Panc1 (cell line): ENCODE results near the gene CBLN2. TPM values are rescaled to one million over a fixed set of nuclear protein-coding genes. Genes with fewer than 3 reads are reported as not detected.

ENCODE experiments used
- ATAC-seq: fragments of 200-7000 bp; cut with Tn5 transposase; 2 replicates; pipeline ENCODE4 v1.9.1; 2020; ENCODE audit warnings: mild to moderate bottlenecking, moderate library complexity
- Bru-seq: library from RNA; stranded (reverse); fragments of 400-500 nt; gene quantifications from one replicate; lab custom pipeline; 2021; lab: Mats Ljungman, UMichigan
- BruChase-seq, 2 experiments: library from RNA; stranded (reverse); fragments of 400-500 nt; gene quantifications; one replicate each; lab custom pipeline; 2021; lab: Mats Ljungman, UMichigan
- BruUV-seq: library from RNA; stranded (reverse); fragments of 400-500 nt; replicated peaks from 2 replicates; lab custom pipeline; 2021; lab: Mats Ljungman, UMichigan
- CTCF ChIA-PET: fragments of 300-600 bp; sonication (Branson Sonifier 250); formaldehyde crosslinking; loops from one replicate; lab custom pipeline; 2022; ENCODE audit warnings: antibody characterized with exemption; lab: Charles Lee
- POLR2A ChIA-PET: fragments of 300-600 bp; sonication (Branson Sonifier 250); formaldehyde crosslinking; loops from one replicate; lab custom pipeline; 2022; ENCODE audit warnings: antibody characterized with exemption; lab: Charles Lee
- DNase-seq: peaks from one replicate; pipeline ENCODE4 v3.0.0-alpha.2; 2010; ENCODE audit warnings: low read depth, low spot score
- H3K27ac ChIP-seq: 2 replicates; pipeline ENCODE4 v1.5.1; 2011; ENCODE audit warnings: mild to moderate bottlenecking, low read length, inconsistent platforms
- H3K27me3 ChIP-seq: fragments of 200-500 bp; sonication (Bioruptor generic); 2 replicates; pipeline ENCODE4 v1.6.0; 2014; ENCODE audit warnings: low read length, inconsistent platforms; ENCODE audit not compliant: control insufficient read depth, insufficient read depth
- H3K36me3 ChIP-seq: fragments of 200-500 bp; sonication (Bioruptor generic); 2 replicates; pipeline ENCODE4 v1.5.1; 2014; ENCODE audit warnings: inconsistent platforms, mild to moderate bottlenecking, low read length, moderate library complexity; ENCODE audit not compliant: control insufficient read depth, insufficient read depth
- H3K4me1 ChIP-seq: 2 replicates; pipeline ENCODE4 v1.5.1; 2011; ENCODE audit warnings: inconsistent platforms, mild to moderate bottlenecking, low read length, moderate library complexity; ENCODE audit not compliant: control insufficient read depth, insufficient read depth
- H3K4me3 ChIP-seq, 2 experiments: 2 replicates each; pipeline ENCODE4 v1.5.1; 2011 to 2012; ENCODE audit warnings: low read depth in 2 of 2, low read length in 2 of 2, mild to moderate bottlenecking in 2 of 2, inconsistent platforms in 1 of 2, moderate library complexity in 1 of 2
- H3K9me3 ChIP-seq: fragments of 200-500 bp; sonication (Bioruptor generic); 2 replicates; pipeline ENCODE4 v1.5.1; 2014; ENCODE audit warnings: low read depth, mild to moderate bottlenecking, inconsistent platforms, low read length, moderate library complexity; ENCODE audit not compliant: control insufficient read depth, insufficient read depth
- CTCF ChIP-seq: fragments of 450-650 bp; IDR thresholded peaks from 2 replicates; pipeline ENCODE4 v1.5.1; 2017; ENCODE audit warnings: mild to moderate bottlenecking
- POLR2AphosphoS5 ChIP-seq: IDR thresholded peaks from 2 replicates; pipeline ENCODE4 v1.6.1; 2012; ENCODE audit warnings: mild to moderate bottlenecking, low read depth, low read length, moderate library complexity
- REST ChIP-seq, 2 experiments: IDR thresholded peaks; 2 replicates each; pipeline ENCODE4 v1.6.1; 2011 to 2012; ENCODE audit warnings: low read depth in 2 of 2, control low read depth in 1 of 2, low read length in 1 of 2, mild to moderate bottlenecking in 1 of 2, moderate library complexity in 1 of 2; ENCODE audit not compliant: insufficient read depth in 1 of 2
- SIN3A ChIP-seq: IDR thresholded peaks from 2 replicates; pipeline ENCODE4 v1.6.1; 2012; ENCODE audit warnings: low read depth, mild to moderate bottlenecking, low read length, moderate library complexity, borderline replicate concordance; ENCODE audit not compliant: insufficient read depth
- TCF7L2 ChIP-seq: IDR thresholded peaks from 2 replicates; pipeline ENCODE4 v1.6.1; 2011; ENCODE audit warnings: mild to moderate bottlenecking, low read depth, low read length, inconsistent platforms
- in situ Hi-C: cut with HindIII; loops from 2 replicates; pipeline ENCODE4 v1.10.0; 2016; ENCODE audit warnings: low sequenced_read_pairs, low pct_unique_long_range_greater_than_20kb
- intact Hi-C: fragments of 100-400 bp; cut with micrococcal nuclease; formaldehyde crosslinking; loops from one replicate; pipeline ENCODE4 v1.10.0; 2022; ENCODE audit not compliant: unreplicated experiment
- long read RNA-seq: library from polyadenylated mRNA; unstranded; transcript quantifications from one replicate; pipeline ENCODE4 v2.0.0, GENCODE V29; 2021; ENCODE audit not compliant: unreplicated experiment
- polyA plus RNA-seq: library from polyadenylated mRNA; unstranded; fragments of >200 nt; gene quantifications from one replicate; pipeline ENCODE4 v1.2.1, GENCODE V29; 2012; ENCODE audit warnings: missing spikeins; ENCODE audit not compliant: insufficient read length
- total RNA-seq: library from RNA; stranded (reverse); gene quantifications from one replicate; pipeline ENCODE4 v1.2.1, GENCODE V29; 2021; ENCODE audit not compliant: unreplicated experiment

The CBLN2 gene
- 5.7 TPM for total RNA-seq
- polyA plus RNA-seq: 9.3 TPM
- Bru-seq, nascent RNA: percentile 23 among the genes with signal in this experiment
- BruChase-seq, experiment 1, labeled RNA remaining after a 2-hour chase: percentile 29 among the genes with signal in this experiment
- percentile 39 among the genes with signal in this experiment for BruChase-seq, experiment 2, labeled RNA remaining after a 6-hour chase
- long read RNA-seq, transcript CBLN2-201 (5 exons, 2,945 nt): major isoform, 7 of 20 reads
- long read RNA-seq, partial matches to known transcripts: 4 of 20 reads
- long read RNA-seq, other reads (novel, unspliced or antisense): 5 of 20 reads

GRCh38 chr18:72544092-72544886 is at the start of gene CBLN2:
Gene CBLN2, minus strand, starts transcription at chr18:72544342. Its CDS starts 2,182 bp downstream, at chr18:72542160.
- ATAC-seq (peak; percentile 96), DNase-seq (no peak)
- in situ Hi-C loops (no loop called here), intact Hi-C loops (loop anchor here (10.0 kb wide), 1 partner anchor 1609 kb away; no protein-coding TSS in a partner anchor)
- CTCF ChIA-PET: interaction anchor here (0.5 to 0.7 kb wide), 4 partner anchors 654 to 1924 kb away, joined by 3 to 5 read pairs (median 3); no protein-coding TSS in a partner anchor
- Histone ChIP-seq H3K4me3 (peak within 1 kb of the TSS; percentile 52 to 55), H3K36me3 (no peaks in the 10 kb centered on the region), H3K27me3 (no peaks in the 10 kb centered on the region; the same call in 1 of the 2 replicates), H3K9me3 (no peaks in the 10 kb centered on the region), H3K27ac (no peak within 1 kb of the TSS), H3K4me1 (no peaks in the 10 kb centered on the region)
- no TSS peak for BruUV-seq
- POLR2A ChIA-PET: interaction anchor here (0.7 kb wide), 1 partner anchor 693 kb away, joined by 3 read pairs; no protein-coding TSS in a partner anchor
- TF ChIP-seq POLR2AphosphoS5 (no peak), TCF7L2 (0 out of 2 replicates have a peak, but pooled peaks have one; percentile 25), SIN3A (no peak), CTCF (peak; percentile 82), REST (IDR thresholded peaks at IDR 0.05; ENCODE audit: insufficient read depth in 1 of 2, low read depth in 2 of 2, low read length in 1 of 2) (no peak)

- intact Hi-C loops: no loop called here
- Histone ChIP-seq H3K27me3 (no peaks in the 10 kb centered on the region), H3K4me1 (no peaks in the 10 kb centered on the region), H3K27ac (no peak overlapping the region), H3K4me3 (no peak overlapping the region), H3K36me3 (no peaks in the 10 kb centered on the region), H3K9me3 (no peaks in the 10 kb centered on the region)
- DNase-seq (no peak), ATAC-seq (no peak)
- in situ Hi-C loops: no loop called here
- CTCF ChIA-PET: no interaction called here
- BruUV-seq: no TSS peak
- no peak for TF ChIP-seq SIN3A
- no peak for TF ChIP-seq REST (IDR thresholded peaks at IDR 0.05; ENCODE audit: insufficient read depth in 1 of 2, low read depth in 2 of 2, low read length in 1 of 2)
- no peak for TF ChIP-seq CTCF
- no peak for TF ChIP-seq POLR2AphosphoS5
- TF ChIP-seq TCF7L2: no peak
- POLR2A ChIA-PET: no interaction called here
Observed at GRCh38 chr18:72588360-72588759, 44.2 kb upstream of the CBLN2 start.
